Kidney tubule cell (primary cell): ENCODE results near the gene ADORA1.

ENCODE experiments used
- DNase-seq: peaks from one replicate; pipeline ENCODE4 v3.0.0-alpha.2; 2018; ENCODE audit warnings: low spot score

The ADORA1 gene

GRCh38 chr1:203122159-203122558 is 5.4 kb upstream of the ADORA1 start:
- no peak for DNase-seq

- DNase-seq = no peak
Observed at GRCh38 chr1:203124011-203124410, 3.5 kb upstream of the ADORA1 start.

GRCh38 chr1:203124546-203125317 is 2.8 kb upstream of the ADORA1 start:
- DNase-seq = peak; percentile 51

GRCh38 chr1:203126151-203126865 is 1.2 kb upstream of the ADORA1 start:
- DNase-seq = peak; percentile 50

- DNase-seq = peak; percentile 22
Observed at GRCh38 chr1:203126866-203127665, 460 bp upstream of the ADORA1 start.

GRCh38 chr1:203128431-203128715 is 847 bp downstream of the ADORA1 start:
- no peak for DNase-seq

GRCh38 chr1:203128716-203129500 is 1.4 kb downstream of the ADORA1 start:
- DNase-seq = peak; percentile 6

GRCh38 chr1:203129501-203130231 is 2.1 kb downstream of the ADORA1 start:
- peak; percentile 40 for DNase-seq

- DNase-seq = peak; percentile 11
Observed at GRCh38 chr1:203130358-203130985, 2.9 kb downstream of the ADORA1 start.

- DNase-seq = peak; percentile 22
Observed at GRCh38 chr1:203131548-203132200, 4.1 kb downstream of the ADORA1 start.

GRCh38 chr1:203133970-203134725 is 6.6 kb downstream of the ADORA1 start:
- DNase-seq = peak; percentile 75

- peak; percentile 86 for DNase-seq
Observed at GRCh38 chr1:203135636-203136305, 8.2 kb downstream of the ADORA1 start.

GRCh38 chr1:203136409-203137042 is 9.0 kb downstream of the ADORA1 start:
- DNase-seq = peak; percentile 32

GRCh38 chr1:203137324-203137723 is 9.8 kb downstream of the ADORA1 start:
- DNase-seq = no peak

GRCh38 chr1:203138066-203138465 is 10.5 kb downstream of the ADORA1 start:
- no peak for DNase-seq

- no peak for DNase-seq
Observed at GRCh38 chr1:203139976-203140475, 12.5 kb downstream of the ADORA1 start.

GRCh38 chr1:203140743-203141520 is 13.4 kb downstream of the ADORA1 start:
- no peak for DNase-seq
